HG03175 (cell line): ENCODE results near the gene EEFSEC.

Source experiments
- ATAC-seq: cut with Tn5 transposase; IDR thresholded peaks from one replicate; pipeline ENCODE4 v1.9.1; 2021; ENCODE audit warnings: mild to moderate bottlenecking, moderate library complexity; ENCODE audit not compliant: unreplicated experiment

The EEFSEC gene

DNA sequence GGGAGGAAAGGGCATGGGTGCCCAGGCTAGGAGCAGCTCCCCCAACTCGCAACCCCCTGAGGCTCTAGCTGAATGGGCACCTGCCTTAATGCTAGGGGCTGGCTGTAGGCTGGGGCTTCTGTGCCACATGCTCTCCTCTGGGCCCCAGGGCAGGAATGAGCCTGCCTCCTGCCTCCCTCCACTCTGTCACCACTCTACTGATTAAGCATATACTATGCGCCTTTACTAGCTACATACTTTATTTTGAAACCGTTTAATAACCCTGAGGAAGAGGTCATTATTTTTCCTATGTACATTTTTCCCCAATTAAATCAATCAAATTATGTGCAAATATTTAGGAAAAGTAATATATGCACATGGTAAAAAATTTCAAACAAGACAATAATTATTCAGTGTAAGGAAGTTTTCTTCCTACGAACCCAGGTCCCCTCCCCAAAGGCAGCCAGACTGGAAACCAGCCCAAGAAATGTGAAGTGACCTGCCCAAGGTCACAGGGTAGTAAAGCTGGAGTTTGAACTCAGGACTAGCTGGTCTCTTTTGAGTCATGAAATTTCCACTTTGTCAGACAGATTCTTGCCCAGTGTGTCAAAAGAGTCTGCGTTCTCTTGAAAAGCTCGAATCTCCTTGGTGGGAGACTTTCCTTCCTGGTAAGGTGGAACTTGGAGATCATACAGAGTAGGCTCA lies 190.9 kb downstream of the EEFSEC start:
- ATAC-seq: no peak

DNA sequence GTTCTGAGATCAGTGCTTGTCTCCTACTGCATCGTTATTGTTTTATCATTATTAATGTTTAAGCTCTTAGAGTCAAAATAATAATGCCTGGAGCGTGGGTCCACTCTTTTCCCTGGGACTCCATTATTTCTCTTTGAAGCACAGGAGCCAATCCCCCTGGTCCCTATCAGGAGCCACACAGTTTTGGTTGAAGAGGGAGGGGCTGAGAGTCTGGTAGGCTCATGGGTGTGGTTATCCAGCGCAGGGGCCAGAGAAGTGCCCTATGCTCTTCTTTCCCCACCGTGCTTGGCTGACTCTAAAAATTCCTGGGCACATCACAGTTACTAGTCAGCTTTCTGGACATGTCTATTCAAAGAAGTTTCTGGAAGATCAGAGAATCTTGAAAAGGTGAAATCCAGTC lies 191.9 kb downstream of the EEFSEC start:
- no peak for ATAC-seq

DNA sequence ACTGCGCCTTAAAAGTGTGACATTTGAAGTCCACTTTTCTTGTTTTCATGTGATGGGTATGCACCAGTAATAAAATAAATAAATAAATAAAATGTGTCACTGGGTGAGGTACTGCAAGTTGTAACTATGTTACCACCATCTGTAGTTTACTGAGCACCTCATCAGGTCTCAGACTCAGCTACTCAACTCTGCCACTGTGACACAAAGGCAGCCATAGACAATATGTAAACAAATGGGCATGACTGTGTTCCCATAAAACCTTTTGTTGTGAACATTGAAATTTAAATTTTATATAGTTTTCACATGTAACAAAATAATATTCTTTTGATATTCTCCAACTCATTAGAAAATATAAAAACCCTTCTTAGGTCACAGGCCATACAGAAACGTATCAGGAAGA lies 193.3 kb downstream of the EEFSEC start:
- ATAC-seq: no peak

DNA sequence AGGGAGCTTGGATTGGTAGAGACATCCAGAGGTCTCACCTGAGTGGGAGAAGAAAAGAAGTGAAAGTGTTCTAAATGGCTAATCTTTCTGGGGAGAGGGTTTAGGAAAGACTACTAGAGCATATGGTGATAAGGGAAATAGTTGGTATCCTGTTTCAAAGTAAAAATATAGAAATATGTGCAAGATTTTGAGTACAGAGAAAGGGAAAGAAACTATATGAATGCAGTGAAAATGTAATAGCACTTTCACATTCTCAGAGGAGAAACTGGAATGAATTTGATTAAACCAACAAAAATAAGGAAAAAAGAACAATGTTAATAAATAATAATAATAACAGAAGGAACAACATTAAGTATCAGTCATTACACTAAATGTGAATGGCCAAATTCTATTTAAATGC lies 194.0 kb downstream of the EEFSEC start:
- ATAC-seq: no peak

DNA sequence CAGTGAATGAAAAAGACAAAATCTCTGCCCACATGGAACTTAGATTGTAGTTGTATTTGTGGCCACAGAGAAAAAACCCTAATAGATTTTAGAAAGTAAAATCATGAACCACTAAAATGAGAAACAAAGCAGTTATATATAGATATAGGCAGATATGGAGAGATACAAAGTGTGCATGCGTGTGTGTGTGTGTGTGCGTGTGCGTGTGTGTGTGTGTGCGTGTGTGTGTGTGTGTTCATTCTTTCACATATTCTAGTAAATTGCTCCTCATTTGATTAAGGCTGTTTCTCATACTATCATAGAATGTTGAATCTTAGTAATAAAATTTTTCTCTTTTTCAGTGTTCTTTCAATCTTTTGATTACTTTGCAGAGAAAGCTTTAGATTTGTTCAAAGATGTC lies 194.8 kb downstream of the EEFSEC start:
- no peak for ATAC-seq

DNA sequence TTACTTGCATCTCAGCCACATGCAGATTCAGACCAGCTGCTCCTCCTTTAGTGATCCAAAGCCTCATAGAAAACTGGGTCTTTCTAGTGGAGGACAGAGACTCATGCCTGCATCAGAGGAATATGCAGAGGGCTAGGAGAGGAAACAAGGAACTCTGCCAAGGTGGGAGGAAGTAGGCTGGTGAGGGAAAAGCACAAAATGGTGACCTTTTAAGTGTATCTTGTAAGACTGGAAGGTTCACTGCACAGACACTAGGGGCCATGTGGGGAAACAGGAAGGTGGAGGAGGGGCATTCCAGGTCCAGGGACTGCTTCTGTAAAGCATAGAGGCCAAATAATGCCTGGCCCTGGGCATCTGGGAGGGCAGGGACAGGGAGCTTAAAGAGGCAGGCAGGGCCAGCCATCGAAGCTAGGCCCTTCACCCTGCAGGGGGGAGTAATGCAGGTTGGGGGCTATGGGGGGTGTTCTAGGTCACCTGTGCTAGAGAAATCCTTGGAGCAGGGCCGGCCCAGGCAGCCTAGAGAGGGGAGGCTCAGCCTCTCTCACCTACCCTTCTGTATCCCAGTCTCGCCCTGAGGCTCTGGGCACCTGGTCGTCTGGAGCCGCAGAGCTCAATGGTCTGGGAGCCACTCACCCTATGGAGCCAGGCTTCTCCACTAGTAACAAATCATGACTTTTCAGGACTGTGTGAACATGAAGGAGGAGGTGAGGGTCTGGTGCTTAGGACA lies 195.7 kb downstream of the EEFSEC start:
- ATAC-seq: no peak

DNA sequence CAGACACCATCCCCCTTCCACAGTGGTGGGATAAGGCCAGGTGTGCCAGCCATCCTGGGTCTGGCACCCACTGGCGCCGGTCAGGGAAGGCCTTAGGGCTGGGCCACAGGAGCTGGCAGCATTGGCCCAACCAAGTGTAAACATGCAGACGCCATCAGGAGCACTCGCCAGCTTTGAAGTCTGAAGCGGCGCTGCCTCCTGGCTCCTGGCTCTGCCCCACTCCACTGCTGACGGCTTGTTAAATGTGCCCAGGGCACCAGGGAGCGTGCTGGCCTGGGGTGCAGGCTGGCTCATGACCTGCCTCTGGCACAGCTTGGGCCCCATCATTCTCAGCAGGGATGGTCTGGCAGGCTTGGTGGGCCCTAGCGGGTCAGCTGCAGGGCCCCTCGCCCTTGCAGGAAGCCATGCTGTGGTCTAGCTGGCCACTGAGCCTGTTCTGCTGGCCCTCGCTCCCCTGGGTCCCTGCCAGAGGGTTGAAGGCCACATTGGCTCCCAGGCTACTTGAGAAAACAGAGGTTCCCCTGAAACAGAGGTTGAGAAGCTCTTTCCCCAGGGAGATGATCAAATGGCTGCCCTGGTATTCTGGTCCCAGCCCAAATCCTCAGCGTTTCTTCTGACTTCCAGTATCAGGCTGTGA lies 196.8 kb downstream of the EEFSEC start:
- no peak for ATAC-seq

DNA sequence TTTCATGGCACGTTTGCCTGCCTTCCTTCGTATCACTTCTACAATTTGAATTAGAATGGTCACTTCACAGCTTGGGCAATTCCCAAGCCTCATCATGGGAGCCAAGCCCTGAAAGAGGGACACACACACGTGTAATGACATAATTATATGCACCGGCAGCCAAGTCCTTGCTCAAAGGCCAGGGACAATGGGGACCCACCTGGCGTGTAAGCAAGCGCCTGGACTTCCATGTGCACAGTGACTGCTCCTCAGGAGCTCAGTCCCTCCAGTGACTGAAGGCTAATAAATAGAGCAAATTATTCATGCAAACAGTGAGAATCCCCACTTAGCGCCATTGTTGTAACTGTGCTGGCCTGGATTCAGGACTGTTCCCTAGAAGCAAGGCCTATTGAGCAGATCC lies 198.3 kb downstream of the EEFSEC start:
- ATAC-seq: no peak

DNA sequence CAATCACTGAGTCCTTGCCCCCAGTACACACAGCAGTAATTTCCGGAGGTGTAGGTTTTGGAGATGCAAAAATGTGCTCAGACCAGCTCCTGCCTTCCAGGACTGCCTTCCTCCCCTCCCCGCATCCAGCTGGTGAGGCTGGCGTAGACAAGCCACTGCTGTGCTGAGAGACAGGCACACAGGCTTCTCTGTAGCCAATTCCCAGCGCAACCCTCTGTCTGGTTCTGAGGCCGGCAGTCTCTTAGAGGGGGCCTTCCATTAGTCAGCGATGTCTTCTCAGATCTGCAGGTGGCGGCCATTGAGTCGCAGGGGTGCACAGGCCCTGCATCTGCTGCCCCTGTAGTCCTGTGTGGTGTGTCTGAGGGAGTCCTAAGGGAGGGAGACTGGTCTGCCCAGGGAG lies 199.0 kb downstream of the EEFSEC start:
- ATAC-seq: no peak

DNA sequence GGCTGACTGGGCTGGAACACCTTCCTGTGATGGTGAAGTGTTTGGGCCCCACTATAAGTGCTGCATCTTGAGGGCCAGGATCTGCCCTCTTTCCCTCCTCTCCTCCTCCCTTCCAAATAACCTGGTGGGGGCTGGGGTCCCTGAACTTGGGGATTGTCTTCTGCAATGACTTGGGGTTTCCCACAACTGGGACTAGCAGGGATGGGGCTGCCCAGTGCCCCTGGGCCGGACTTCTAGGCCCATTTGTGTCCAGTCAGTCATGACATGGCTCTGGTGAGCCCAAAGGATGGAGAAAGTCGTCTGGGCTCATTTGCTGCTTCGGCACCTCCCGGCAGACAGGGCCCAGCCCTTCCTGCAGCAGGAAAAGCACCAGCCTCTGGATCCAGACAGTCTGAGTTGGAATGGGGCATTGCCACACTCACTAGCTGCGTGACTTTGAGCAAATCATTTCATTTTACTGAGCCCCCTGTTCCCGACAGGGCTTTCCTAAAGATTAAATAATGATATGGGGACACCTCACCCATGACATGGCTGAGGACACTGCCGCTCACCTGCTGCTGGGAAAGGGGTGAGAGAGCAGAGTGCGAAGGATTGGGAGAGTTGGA lies 200.2 kb downstream of the EEFSEC start:
- ATAC-seq: no peak

DNA sequence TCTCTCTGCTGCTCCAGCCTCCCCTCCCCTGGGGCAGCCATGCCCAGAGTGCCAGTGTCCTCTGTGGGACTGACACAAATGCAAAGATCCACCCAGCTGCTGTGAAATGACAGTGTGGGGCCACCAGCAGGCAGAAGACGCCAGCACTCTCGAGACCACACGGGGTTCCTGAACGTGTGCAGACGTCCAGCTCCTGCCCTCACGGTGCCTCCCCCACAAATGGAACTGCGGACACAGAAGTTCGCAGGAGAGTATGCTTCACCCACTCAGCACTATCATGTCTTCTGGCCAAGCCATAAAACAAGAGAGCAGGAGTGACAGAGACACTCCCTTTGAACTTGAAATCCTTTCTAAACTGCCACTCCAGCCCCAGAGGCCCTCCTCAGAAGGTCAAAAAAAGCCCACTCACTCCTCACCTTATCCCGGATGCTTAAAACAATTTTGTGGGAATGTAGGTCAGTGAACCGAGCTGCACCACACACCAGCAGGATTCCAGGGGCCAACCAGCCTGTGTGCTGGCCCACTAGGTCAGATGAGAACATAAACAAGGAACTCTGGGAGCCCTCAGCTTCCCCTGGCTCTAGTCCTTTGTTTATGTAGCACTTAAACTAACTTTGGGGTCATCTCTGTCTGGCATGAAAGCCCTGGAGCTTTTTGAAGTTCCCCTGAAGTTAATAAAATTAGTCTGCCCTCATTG lies 200.9 kb downstream of the EEFSEC start:
- no peak for ATAC-seq

DNA sequence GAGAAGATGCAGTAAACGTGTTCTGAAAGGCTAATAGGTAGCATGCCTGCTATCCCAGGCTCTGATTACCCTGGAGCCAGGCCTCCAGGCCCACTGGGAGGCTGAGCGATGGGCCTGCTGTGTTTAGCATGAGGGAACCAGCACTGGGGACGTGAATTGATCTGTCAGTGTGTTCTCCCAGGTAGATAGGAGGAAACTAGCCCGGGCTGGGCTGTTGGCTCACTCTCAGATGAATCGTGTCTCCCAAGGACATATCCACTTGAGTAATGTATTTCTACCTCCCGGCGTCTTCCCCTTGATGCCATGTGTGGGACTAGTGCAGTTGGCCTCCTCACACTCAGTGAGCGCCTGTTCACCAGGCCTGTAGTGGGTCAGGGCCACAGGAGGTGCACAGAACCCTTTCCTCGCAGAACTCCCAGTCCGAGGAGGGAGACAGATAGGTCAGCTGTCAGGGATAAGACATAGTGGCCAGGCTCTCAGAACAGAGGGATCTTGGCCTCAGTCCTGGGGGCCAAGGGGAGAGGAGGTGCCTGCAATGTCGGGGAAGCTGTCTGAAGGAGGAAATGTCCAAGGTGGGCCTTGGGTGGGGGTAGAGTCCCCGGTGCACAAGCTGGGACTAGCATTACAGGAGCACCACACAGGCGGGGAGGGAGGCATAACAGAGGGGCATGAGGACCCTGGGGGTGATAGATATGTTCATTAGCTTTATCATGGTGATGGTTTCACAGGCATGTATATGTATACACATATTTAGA lies 201.7 kb downstream of the EEFSEC start:
- ATAC-seq: no peak

DNA sequence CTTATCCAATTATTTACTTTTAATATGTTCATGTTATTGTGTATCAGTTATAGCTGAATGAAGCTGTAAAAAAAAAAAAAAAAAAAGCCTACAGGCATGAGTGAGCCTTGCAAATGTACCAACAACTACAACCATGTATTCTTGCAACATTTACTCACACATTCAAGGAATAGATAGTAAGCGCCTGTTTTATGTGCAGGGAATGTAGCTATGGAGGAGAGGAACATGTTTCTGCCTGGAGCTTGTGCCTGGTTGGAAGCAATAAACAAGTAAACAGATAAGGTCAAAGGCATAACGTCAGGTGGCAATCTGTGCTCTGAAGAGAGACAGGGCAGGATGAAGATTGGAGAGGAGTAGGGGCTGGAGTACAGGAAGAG lies 202.2 kb downstream of the EEFSEC start:
- ATAC-seq: no peak

DNA sequence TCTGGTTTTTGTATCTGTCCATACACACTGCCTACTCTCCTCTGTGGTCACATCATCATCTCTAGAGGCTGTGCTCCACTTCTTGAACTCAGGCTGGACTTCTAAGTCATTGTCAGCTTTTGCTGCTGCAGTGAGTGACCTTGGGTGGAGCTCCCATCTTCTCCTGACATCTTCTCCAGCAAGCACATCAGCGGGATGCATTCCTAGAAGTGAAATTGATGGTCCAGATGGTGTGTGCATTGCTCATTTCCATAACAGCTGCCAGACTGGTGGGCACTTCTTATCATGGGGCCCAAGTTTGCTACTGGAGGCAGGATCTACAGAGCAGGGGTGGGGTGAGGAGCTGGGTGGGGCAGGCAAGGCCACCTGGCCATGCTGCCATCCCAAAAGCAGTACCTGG lies 203.5 kb downstream of the EEFSEC start:
- ATAC-seq: no peak

DNA sequence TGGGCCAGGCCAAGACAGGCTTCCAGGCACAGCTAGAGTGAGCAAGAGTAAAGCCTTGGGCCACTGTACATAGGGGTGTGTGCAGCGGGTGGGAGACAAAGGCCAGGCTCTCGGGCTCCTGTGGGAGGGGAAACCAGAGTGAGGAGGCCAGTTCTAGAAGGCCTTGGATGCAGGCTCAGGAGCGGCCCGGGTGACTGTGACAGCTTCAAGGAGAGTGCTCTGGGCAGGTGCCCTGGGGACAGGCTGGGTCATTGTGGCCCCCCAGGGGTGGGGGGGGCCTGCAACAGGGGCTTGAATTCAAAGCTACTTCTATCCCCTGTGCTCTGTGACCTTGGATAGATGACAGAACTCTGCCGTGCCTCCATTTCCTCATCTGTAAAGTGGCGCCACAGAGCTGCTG lies 204.3 kb downstream of the EEFSEC start:
- no peak for ATAC-seq

DNA sequence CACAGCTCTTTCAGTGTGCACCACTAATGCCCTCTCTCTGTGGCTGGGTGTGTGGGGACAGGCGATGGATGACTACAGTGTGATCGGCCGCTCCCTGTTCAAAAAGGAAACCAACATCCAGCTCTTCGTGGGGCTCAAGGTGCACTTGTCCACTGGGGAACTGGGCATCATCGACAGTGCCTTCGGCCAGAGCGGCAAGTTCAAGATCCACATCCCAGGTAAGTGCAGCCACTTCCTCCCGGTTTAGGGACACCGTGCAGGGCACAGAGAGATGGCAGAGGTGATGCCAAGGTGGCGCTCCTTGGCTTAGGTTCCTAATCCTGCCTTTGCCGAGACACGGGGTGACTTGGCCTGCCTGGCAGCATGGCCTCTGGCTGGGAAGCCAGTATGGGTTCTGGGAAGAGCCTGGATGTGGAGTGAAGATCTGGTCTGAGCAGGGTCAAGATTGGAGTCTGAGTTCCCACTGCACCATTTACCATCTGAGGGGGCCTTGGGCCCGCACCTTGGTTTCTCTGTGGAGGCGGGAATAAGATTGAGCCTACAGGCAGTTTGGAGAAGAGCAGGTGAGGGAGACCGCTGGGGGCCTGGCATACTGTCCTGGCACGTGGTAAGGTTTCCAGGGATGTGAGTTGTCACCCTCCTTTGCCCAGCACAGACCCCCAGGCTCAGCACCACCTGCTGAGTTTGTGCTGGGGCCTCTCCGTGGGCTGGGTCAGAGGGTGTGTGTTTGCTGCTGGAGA lies 205.0 kb downstream of the EEFSEC start:
- no peak for ATAC-seq

DNA sequence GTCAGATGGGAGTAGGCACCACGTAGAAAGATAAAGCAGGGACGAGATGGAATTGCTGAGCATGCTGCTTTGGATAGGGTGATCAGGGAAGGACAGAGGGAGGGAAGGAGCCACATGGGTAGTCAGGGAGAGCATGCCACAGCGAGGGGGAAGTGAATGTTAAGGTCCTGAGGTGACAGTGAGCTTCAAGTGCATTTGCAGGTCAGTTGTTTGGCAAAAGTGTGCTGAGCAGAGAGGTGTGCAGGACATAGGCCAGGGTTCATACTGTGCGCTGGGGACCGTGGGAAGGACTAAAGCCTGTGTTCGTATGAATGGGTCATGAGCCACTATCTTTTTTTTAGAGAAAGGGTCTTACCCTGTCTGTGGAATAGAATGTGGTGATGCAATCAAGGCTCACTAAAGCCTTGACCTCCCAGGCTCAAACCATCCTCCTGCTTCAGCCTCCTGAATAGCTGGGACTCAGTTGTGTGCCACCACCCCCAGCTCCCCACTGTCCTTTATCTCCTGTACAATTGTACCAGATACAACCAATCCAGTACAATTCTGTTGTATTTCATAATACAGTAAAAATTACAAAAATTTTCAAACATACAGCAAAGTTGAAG lies 205.9 kb downstream of the EEFSEC start:
- no peak for ATAC-seq

DNA sequence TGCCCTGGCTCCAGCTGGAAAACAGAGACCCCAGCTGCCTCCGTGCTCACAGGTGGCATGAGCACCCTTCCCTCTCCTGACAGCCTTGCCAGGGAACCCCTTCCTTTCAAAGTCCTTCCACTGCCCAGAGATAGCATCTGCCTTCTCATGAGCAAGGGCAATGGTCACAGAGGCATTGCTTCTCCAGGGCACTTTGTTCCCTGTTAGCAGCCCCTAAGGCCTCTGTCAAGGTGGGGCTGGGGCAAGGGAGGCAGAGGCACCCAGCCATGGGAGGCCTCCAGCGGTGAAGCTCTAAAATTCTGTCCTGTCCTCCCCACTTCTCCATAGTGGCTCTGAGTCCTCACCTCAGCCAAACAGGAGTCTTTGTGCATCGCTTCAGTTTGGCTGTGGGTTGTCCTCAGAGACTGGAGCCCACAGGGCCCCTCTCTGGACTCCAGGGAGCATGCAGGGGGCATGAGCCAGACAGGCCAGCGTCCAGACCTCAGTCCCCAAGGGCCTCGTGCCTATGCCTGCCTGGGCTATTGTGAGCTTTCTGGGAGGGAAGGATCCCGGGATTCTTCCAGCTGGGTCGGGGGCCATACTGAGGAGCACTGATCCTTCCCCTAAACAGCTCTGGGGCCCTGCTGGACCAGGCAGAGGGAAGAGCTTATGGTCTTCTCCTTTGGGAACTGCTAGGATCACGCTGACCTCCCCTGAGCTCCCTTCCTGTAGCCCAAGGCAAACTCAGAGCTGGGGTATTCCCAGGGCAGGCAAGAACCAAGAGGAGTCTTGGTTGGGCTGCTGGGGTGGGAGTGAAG lies 206.8 kb downstream of the EEFSEC start:
- no peak for ATAC-seq
